Adrenal gland (tissue), 12 donors: ENCODE results near the gene GRAMD1A. TPM values are rescaled to one million over a fixed set of nuclear protein-coding genes. Genes with fewer than 3 reads are reported as not detected.
A peak's percentile ranks its signal among the peaks of the same experiment; 100 is the strongest.

Experiments
- DNase-seq, 7 donors: peaks; one replicate each; pipeline ENCODE4 v3.0.0-alpha.2; 2019 to 2020
- H3K27ac ChIP-seq, 5 donors: fragments of 200-600 bp; sonication (generic) in 4 of 5; 1 replicate in 3 of 5; 2 replicates in 2 of 5; pipeline versions ENCODE4 v1.5.1 to v1.8.0; 2016 to 2020; ENCODE audit warnings: mild to moderate bottlenecking in 1 of 5
- H3K27me3 ChIP-seq: fragments of 200-600 bp; 2 replicates; pipeline ENCODE4 v1.8.0; 2021
- H3K36me3 ChIP-seq, 2 donors: fragments of 200-600 bp; replicated peaks in 1 of 2; 1 replicate in 1 of 2; 2 replicates in 1 of 2; pipeline versions ENCODE4 v1.5.1 to v1.8.0; 2018 to 2022
- H3K4me1 ChIP-seq, 2 donors: fragments of 200-600 bp; replicated peaks in 1 of 2; 1 replicate in 1 of 2; 2 replicates in 1 of 2; pipeline versions ENCODE4 v1.5.1 to v1.8.0; 2018 to 2021
- H3K4me3 ChIP-seq, 4 donors: fragments of 200-600 bp; sonication (generic) in 3 of 4; one replicate each; pipeline ENCODE4 v1.5.1; 2016 to 2018
- H3K9me3 ChIP-seq, 3 donors: fragments of 200-600 bp; sonication (generic) in 1 of 3; replicated peaks in 1 of 3; 1 replicate in 2 of 3; 2 replicates in 1 of 3; pipeline versions ENCODE4 v1.5.1 to v1.8.0; 2016 to 2021
- POLR2A ChIP-seq, 2 donors: fragments of 450-650 bp; IDR thresholded peaks; one replicate each; pipeline ENCODE4 v1.6.1; 2017; ENCODE audit warnings: antibody characterized with exemption in 2 of 2, mild to moderate bottlenecking in 2 of 2, moderate library complexity in 1 of 2
- WGBS, 4 donors: extraction: QIAGEN DNeasy Blood & Tissue Kit in 2 of 4; methylation state at CpG; one replicate each; pipeline versions ENCODE4 v1.1.5 to v1.1.7; 2013 to 2017; 5-methylcytosine and 5-hydroxymethylcytosine counted together
- intact Hi-C, 2 donors: fragments of 100-400 bp; cut with DNase I; formaldehyde crosslinking; loops; one replicate each; pipeline versions ENCODE4 v1.14.1 to v1.15.0; 2022 to 2023
- polyA plus RNA-seq, 3 donors: library from polyadenylated mRNA; stranded (reverse); fragments of 200-250 nt in 2 of 3; fragments of 350-450 nt in 1 of 3; fragmentation: Illumina TruSeq in 1 of 3; extraction: RNeasy Lipid Tissue Mini Kit (QIAGEN cat#74804) in 1 of 3; gene quantifications; one replicate each; pipeline ENCODE4 v1.2.3, GENCODE V29; 2013 to 2014
- total RNA-seq, 9 donors: library from RNA; depleted of rRNA in 4 of 9; stranded (reverse); fragments of >200 nt in 4 of 9; fragments of 120-200 nt in 1 of 9; fragmentation: NEBNext Ultra II Directional in 1 of 9; extraction: Animal tissue kit (Norgen Biotek cat#: 25700) in 1 of 9; gene quantifications; one replicate each; pipeline versions ENCODE4 v1.1.0 to v1.2.4, GENCODE V29; 2013 to 2023
- TF ChIP-seq, protein P1 (sequence below), 6 experiments: fragments of 450-650 bp in 4 of 6; fragments of 200-600 bp in 2 of 6; sonication (generic) in 1 of 6; IDR thresholded peaks; 1 replicate in 5 of 6; 2 replicates in 1 of 6; pipeline versions ENCODE4 v1.5.1 to v1.8.0; 2016 to 2021; ENCODE audit warnings: antibody characterized with exemption in 6 of 6, mild to moderate bottlenecking in 2 of 6, moderate library complexity in 1 of 6
- donor health status: healthy with polysubstance abuse.
- donor health status: Bipolar disorder and iron deficiency.
- donor health status: DM: yes; HTN: yes; CAD: no.
- donor health status: DM: no; HTN: no; CAD: no.
- donor health status: DM: no; HTN: no; CAD: no.
- donor health status: DM: yes; HTN: yes; CAD: no.

The GRAMD1A gene
- total and polyA plus RNA-seq, 12 donors = 31.2 to 125 (median 77.2) TPM

DNA sequence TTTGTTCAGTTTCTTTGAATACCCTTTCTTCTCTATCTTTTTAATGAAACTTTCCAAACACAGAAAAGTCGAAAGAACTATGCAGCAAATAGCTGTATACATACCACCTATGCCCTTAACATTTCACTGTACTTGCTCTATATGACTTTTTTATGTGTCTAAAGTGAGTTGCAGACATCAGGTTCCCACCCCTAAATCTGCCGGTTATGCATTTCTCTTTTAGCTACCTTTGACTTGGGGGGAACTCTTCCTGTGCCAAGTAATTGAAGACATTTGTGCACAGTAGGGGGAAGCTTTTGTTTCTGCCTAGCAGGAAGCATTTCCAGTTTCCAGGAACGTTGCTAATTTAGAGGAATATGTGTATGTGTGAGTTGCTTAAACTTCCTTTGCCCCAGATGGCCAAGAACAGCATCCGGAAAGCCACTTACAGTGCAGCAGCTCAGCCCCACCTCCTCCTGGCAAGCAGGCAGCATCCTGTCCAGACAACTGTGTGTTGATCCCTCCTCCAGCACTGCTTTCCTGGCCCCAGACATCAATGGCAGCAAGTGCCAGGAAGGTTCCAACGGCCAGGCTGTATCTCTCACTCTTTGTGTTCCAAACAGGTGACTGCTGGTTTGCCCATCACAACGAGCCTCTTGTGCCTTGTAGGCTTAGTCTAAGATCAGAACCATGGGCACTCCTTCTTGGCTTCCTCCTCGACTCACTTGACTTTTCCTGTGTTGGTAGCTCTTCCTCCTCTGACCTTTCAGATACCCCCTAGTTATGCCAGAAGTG is 14.7 kb upstream of the GRAMD1A start:
- Histone ChIP-seq H3K4me1 (peaks cover 0 to 5% of the 10 kb centered on the region in 2 donors), H3K27me3 (no peaks in the 10 kb centered on the region), H3K4me3 (no peak overlapping the region), H3K27ac (peak overlapping the region in 1 of 5 donors; percentile 67), H3K9me3 (no peaks in the 10 kb centered on the region), H3K36me3 (no peaks in the 10 kb centered on the region)
- intact Hi-C loops = no loop called here
- TF ChIP-seq POLR2A (IDR thresholded peaks at IDR 0.05) = no peak
- TF ChIP-seq, protein P1, sequence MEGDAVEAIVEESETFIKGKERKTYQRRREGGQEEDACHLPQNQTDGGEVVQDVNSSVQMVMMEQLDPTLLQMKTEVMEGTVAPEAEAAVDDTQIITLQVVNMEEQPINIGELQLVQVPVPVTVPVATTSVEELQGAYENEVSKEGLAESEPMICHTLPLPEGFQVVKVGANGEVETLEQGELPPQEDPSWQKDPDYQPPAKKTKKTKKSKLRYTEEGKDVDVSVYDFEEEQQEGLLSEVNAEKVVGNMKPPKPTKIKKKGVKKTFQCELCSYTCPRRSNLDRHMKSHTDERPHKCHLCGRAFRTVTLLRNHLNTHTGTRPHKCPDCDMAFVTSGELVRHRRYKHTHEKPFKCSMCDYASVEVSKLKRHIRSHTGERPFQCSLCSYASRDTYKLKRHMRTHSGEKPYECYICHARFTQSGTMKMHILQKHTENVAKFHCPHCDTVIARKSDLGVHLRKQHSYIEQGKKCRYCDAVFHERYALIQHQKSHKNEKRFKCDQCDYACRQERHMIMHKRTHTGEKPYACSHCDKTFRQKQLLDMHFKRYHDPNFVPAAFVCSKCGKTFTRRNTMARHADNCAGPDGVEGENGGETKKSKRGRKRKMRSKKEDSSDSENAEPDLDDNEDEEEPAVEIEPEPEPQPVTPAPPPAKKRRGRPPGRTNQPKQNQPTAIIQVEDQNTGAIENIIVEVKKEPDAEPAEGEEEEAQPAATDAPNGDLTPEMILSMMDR (IDR thresholded peaks at IDR 0.05) = no peak
- DNase-seq = peak in 5 of 7 donors; percentile 53 to 82 (median 71)
- whole genome bisulfite sequencing, 4 donors = 27 to 34% (median 30%) methylated on average over 6 to 7 of the region's 7 CpGs

DNA sequence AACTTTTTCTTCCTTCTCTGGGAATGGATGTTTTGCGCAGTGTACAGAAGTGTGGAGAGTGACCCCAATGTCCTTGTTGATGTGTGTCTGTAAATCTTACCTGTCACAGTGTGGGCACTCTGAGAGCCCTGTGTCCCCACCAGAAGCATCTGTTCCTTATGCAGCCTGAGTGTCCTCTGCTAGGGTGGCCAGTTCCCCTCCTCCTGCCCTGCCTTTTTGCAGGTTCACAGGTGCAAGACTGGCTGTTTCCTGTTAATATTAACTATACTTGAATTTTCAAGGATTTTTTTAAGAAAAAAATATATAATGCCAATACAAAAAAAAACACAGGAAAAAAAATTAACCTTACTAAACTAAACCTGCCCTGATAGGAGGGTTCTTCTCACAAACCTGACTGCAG is 12.0 kb upstream of the GRAMD1A start:
- Histone ChIP-seq H3K9me3 (no peaks in the 10 kb centered on the region), H3K4me3 (no peak overlapping the region), H3K27me3 (no peaks in the 10 kb centered on the region), H3K36me3 (no peaks in the 10 kb centered on the region), H3K27ac (no peak overlapping the region), H3K4me1 (peaks cover 0 to 5% of the 10 kb centered on the region in 2 donors)
- intact Hi-C loops = no loop called here
- TF ChIP-seq, protein P1 (IDR thresholded peaks at IDR 0.05) = no peak
- WGBS, 4 donors = 100% methylated on average over 1 of the region's 1 CpG
- no peak for DNase-seq

GRCh38 chr19:34989298-34989697 is 10.8 kb upstream of the GRAMD1A start:
- Histone ChIP-seq H3K27ac (no peak overlapping the region), H3K27me3 (no peaks in the 10 kb centered on the region), H3K4me3 (no peak overlapping the region), H3K36me3 (no peaks in the 10 kb centered on the region), H3K9me3 (no peaks in the 10 kb centered on the region), H3K4me1 (peaks cover 0 to 5% of the 10 kb centered on the region in 2 donors)
- DNase-seq = no peak
- 85 to 92% (median 89%) methylated on average over 6 of the region's 6 CpGs for WGBS, 4 donors
- intact Hi-C loops = no loop called here
- TF ChIP-seq POLR2A (IDR thresholded peaks at IDR 0.05) = no peak
- TF ChIP-seq, protein P1 (IDR thresholded peaks at IDR 0.05) = no peak

DNA sequence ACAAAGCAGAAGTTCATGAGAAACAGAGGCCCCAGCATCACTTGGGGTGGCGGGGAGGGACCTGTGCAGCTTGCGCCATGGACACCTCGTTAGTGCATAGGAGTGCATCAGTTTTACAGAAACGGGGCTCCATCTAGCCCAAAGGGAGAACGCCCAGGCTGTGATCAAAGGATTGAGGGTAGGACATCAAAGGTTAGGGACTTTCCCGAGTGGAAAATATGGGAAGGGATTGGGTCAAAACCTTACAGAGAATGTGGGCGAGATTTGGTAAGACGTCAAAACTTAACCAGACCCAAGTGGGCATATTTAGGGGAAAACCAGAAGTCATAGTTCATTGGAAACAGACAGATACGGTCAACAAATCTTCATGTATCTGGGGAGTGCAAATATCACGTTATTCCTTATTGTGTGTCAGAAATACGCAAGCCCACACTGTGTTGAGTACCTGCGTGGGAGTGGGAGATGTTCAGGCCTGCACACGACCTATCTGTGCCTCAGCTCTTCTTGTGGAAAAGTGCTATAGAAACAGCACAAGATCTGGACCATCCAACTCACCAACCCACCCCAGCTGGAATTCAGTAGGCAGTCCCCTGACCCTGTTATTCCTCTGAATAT is 9.4 kb upstream of the GRAMD1A start:
- Histone ChIP-seq H3K27ac (no peak overlapping the region), H3K9me3 (no peaks in the 10 kb centered on the region), H3K36me3 (no peaks in the 10 kb centered on the region), H3K4me1 (peaks cover 0 to 9% of the 10 kb centered on the region in 2 donors), H3K27me3 (no peaks in the 10 kb centered on the region), H3K4me3 (no peak overlapping the region)
- TF ChIP-seq, protein P1 (IDR thresholded peaks at IDR 0.05) = no peak
- TF ChIP-seq POLR2A (IDR thresholded peaks at IDR 0.05) = no peak
- DNase-seq = no peak
- intact Hi-C loops = no loop called here
- WGBS, 4 donors = 83 to 88% (median 84%) methylated on average over 13 of the region's 13 CpGs
